ENCODE data around the gene SPPL2B.
"Not testable (repeated sequence)": the region's sequence is repeated elsewhere in the genome, so short reads cannot be mapped to it uniquely, and the experiment has no call there.

Gene SPPL2B

GRCh38 chr19:2381148-2381820 lies 52.8 kb downstream of the SPPL2B start:
- DNase-seq (ENCODE audit: low spot score) = peak; percentile 99

- DNase-seq (ENCODE audit: low spot score) = no peak
Measured at GRCh38 chr19:2382530-2383222, 54.2 kb downstream of the SPPL2B start.

DNA sequence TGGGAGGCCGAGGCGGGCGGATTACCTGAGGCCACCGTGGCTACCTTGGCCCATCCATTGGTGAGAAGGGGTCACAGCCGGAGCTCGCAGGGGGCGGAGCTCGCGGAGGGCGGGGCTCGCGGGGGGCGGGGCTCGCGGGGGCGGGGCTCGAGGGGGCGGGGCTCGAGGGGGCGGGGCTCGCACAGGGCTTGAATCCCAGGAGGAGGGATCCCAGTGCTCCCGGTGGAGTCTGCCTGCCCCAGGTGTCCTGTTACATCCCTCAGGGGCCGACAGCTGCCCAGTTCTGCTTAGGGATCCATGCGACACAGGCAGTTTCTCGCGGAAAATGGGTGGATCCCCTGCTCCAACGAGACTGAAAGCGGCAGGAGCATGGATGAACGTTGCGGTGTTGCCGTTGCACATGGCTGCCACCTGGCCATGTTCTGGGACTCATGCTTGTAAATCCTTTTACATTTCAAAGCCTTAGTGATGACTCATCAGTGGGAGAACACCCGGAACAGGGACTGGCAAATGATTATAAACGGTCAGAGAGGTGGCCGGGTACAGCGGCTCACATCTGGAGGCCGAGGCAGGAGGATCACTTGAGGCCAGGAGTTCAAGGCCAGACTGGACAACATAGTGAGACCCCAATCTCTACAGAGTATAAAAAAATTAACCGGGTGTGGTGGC lies 56.7 kb downstream of the SPPL2B start:
- no peak for DNase-seq (ENCODE audit: low spot score)

GRCh38 chr19:2387367-2388288 lies 59.1 kb downstream of the SPPL2B start:
- no peak for DNase-seq (ENCODE audit: low spot score)

GRCh38 chr19:2389594-2389993 lies 61.1 kb downstream of the SPPL2B start:
- no peak for DNase-seq (ENCODE audit: low spot score)

DNA sequence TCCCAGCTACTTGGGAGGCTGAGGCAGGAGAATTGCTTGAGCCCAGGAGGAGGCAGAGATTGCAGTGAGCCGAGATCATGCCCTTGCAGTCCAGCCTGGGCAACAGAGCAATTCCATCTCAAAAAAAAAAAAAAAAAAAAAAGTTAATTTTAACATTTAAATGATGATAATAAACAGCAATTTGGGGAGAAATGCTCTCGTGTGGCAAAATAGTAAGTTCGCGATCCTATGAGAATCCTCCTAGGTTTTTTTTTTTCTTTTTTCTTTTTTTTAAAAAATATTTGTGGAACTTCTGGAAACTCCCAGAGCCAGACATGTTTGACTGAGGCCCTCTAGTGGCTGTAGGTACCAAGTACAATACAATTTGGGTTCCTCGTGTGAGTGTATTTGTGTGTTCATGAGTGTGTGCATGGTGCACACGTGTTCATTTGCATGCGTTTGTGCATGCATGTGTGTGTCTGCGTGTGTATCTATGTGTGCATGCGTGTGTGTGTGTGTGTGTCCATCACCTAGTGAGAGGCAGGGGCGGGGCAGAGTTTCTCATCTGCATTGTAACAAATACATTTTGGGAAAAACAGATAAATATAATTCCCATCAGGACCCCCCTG lies 62.7 kb downstream of the SPPL2B start:
- peak; percentile 83 for DNase-seq (ENCODE audit: low spot score)

GRCh38 chr19:2392366-2392765 lies 63.9 kb downstream of the SPPL2B start:
- no peak for DNase-seq (ENCODE audit: low spot score)

DNA sequence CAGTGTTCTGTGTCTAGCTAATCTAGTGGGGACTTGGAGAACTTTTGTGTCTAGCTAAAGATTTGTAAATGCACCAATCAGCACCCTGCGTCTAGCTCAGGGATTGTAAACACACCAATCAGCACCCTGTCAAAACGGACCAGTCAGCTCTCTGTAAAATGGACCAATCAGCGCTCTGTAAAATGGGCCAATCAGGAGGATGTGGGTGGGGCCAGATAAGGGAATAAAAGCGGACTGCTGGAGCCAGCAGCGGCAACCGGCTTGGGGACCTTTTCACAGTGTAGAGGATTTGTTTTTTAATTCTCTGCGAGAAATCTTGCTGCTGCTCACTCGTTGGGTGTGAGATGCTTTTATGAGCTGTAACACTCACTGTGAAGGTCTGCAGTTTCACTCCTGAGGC lies 64.4 kb downstream of the SPPL2B start:
- not testable (repeated sequence) for DNase-seq (ENCODE audit: low spot score)

- DNase-seq (ENCODE audit: low spot score) = no peak
Measured at GRCh38 chr19:2394054-2394441, 65.6 kb downstream of the SPPL2B start.

DNA sequence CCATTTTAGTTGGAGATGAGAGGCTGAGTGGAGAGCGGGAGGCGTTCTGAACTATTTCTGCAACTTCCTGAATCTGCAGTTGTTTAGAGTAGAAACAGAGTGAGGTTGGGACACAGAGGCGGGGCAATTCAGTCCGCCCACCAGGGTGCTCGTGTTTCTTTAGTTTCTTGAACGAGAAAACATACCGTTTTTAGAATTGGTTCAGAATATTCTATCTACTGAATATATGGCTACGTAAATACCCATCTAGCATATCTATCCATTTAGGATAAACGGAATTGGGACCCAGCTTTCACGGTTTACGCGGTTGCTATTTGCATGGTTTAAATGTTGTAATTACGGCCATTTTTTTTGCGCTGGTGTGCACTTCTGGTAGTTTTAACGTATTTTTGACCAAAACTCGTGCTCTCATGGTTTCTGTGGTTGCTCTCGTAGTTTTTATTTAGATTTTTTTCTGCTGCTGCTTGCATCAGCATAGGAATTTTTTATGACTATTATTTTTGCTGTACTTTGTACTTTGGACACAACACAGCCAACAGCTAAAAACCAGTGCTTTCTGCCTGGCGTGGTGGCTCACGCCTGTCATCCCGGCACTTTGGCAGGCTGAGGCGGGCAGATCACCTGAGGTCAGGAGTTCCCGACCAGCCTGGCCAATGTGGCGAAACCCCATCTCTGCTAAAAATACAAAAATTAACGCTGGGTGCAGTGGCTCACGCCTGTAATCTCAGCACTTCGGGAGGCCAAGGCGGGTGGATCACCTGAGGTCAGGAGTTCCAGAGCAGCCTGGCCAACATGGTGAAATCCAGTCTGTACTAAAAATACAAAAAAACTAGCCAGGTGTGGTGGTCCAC lies 66.2 kb downstream of the SPPL2B start:
- DNase-seq (ENCODE audit: low spot score) = peak; percentile 56

DNA sequence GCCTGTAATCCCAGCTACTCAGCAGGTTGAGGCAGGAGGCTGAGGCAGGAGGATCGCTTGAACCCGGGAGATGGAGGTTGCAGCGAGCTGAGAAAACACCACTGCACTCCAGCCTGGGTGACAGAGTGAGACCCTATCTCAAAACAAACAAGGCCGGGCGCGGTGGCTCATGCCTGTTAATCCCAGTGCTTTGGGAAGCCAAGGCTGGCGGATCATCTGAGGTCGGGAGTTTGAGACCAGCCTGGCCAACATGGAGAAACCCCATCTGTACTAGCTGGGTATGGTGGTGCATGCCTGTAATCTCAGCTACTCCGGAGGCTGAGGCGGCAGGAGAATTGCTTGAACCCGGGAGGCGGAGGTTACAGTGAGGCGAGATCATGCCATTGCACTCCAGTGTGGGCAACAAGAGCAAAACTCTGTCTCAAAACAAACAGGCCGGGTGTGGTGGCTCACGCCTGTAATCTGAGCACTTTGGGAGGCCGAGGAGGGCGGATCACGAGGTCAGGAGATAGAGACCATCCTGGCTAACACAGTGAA lies 66.9 kb downstream of the SPPL2B start:
- DNase-seq (ENCODE audit: low spot score) = not testable (repeated sequence)

DNA sequence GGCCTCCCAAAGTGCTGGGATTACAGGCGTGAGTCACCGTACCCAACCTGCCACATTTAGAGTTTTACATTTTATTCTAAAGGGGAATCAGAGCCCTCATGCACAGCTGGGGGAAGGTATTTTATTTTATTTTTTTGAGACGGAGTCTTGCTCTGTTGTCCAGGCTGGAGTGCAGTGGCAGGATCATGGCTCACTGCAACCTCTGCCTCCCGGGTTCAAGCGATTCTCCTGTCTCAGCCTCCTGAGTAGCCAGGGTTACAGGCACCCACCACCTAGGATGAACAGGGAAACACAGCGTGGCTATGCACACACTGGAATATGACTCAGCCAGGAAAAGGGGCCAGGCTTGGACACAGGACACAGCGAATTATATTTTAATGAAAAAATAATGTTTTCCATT lies 68.7 kb downstream of the SPPL2B start:
- DNase-seq (ENCODE audit: low spot score) = not testable (repeated sequence)

- DNase-seq (ENCODE audit: low spot score) = no peak
Measured at GRCh38 chr19:2398735-2399305, 70.3 kb downstream of the SPPL2B start.

GRCh38 chr19:2399582-2399981 lies 71.1 kb downstream of the SPPL2B start:
- no peak for DNase-seq (ENCODE audit: low spot score)
